HepG2 (cell line): ENCODE results near the gene SCFD1.

Source experiments
- HDAC6 ChIP-seq: fragments of 200-600 bp; sonication (generic); IDR thresholded peaks from 2 replicates; pipeline ENCODE4 v1.7.0; 2017; ENCODE audit warnings: mild to moderate bottlenecking, antibody characterized with exemption, low read length, low read depth
- SUZ12 ChIP-seq: fragments of 150-350 bp; IDR thresholded peaks from 2 replicates; pipeline ENCODE4 v1.6.1; 2014; ENCODE audit warnings: low read depth, low read length
- ZNF30 ChIP-seq: sonication (generic); formaldehyde crosslinking; IDR thresholded peaks from 2 replicates; pipeline ENCODE4 v1.5.0; 2020; ENCODE audit warnings: mild to moderate bottlenecking, missing genetic modification reagents

GRCh38 chr14:30648471-30648870, 26.4 kb downstream of the SCFD1 start:
- no peak for TF ChIP-seq HDAC6
- TF ChIP-seq SUZ12, result no peak
- TF ChIP-seq ZNF30, result no peak
